SU-DHL-6 (cell line): ENCODE measurements around the gene AJAP1.

Experiments used
- EZH2phosphoT487 ChIP-seq: fragments of 200-600 bp; sonication (generic), shearing (Covaris generic); conservative IDR thresholded peaks from 2 replicates; pipeline ENCODE4 v1.6.1; 2018; ENCODE audit warnings: mild to moderate bottlenecking, antibody characterized with exemption, low read length, moderate library complexity, mixed read lengths
- TF ChIP-seq, protein P1 (sequence below): fragments of 200-600 bp; sonication (generic); IDR thresholded peaks from one replicate; pipeline ENCODE4 v1.5.1; 2017; ENCODE audit warnings: antibody characterized with exemption, mild to moderate bottlenecking, low read length, moderate library complexity; ENCODE audit not compliant: insufficient read depth, poor library complexity, severe bottlenecking

GRCh38 chr1:4734219-4734618 lies 79.8 kb downstream of the AJAP1 start:
- TF ChIP-seq, protein P1, sequence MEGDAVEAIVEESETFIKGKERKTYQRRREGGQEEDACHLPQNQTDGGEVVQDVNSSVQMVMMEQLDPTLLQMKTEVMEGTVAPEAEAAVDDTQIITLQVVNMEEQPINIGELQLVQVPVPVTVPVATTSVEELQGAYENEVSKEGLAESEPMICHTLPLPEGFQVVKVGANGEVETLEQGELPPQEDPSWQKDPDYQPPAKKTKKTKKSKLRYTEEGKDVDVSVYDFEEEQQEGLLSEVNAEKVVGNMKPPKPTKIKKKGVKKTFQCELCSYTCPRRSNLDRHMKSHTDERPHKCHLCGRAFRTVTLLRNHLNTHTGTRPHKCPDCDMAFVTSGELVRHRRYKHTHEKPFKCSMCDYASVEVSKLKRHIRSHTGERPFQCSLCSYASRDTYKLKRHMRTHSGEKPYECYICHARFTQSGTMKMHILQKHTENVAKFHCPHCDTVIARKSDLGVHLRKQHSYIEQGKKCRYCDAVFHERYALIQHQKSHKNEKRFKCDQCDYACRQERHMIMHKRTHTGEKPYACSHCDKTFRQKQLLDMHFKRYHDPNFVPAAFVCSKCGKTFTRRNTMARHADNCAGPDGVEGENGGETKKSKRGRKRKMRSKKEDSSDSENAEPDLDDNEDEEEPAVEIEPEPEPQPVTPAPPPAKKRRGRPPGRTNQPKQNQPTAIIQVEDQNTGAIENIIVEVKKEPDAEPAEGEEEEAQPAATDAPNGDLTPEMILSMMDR, result no peak
- TF ChIP-seq EZH2phosphoT487, result no peak
